ENCODE measurements around the gene MRPS27.

DNA sequence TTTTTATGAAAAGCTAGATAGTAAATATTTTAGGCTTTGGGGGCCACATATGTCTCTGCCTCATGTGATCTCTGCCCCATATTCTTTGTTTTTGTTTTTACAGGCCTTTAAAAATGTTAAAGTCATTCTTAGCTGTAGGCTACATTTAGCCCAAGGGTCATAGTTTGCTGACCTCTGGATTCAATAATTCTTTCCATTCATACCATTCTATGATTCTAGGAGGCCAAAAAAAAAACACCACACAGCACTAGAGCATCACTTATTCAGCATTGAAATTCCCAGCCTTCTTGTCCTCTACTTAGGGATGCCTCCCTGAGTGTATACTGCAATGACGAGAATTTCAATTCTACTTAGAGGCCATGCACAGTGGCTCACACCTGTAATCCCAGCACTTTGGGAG is 17.1 kb upstream of the MRPS27 start:
- TF ChIP-seq EP300 (IDR thresholded peaks at IDR 0.05) (no peak), POLR2A (IDR thresholded peaks at IDR 0.05) (no peak), POLR2AphosphoS5 (IDR thresholded peaks at IDR 0.05) (no peak)
- TF ChIP-seq, protein P1, sequence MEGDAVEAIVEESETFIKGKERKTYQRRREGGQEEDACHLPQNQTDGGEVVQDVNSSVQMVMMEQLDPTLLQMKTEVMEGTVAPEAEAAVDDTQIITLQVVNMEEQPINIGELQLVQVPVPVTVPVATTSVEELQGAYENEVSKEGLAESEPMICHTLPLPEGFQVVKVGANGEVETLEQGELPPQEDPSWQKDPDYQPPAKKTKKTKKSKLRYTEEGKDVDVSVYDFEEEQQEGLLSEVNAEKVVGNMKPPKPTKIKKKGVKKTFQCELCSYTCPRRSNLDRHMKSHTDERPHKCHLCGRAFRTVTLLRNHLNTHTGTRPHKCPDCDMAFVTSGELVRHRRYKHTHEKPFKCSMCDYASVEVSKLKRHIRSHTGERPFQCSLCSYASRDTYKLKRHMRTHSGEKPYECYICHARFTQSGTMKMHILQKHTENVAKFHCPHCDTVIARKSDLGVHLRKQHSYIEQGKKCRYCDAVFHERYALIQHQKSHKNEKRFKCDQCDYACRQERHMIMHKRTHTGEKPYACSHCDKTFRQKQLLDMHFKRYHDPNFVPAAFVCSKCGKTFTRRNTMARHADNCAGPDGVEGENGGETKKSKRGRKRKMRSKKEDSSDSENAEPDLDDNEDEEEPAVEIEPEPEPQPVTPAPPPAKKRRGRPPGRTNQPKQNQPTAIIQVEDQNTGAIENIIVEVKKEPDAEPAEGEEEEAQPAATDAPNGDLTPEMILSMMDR (IDR thresholded peaks at IDR 0.05): no peak

All from stomach (tissue), 4 donors.